A549 treated with CORT108297 at 1 μM for 4 hours (cell line): ENCODE data around the gene ITGA8. TPM values are rescaled to one million over a fixed set of nuclear protein-coding genes. Genes with fewer than 3 reads are reported as not detected.

Experiments
- total RNA-seq: library from RNA; stranded (reverse); fragments of 200-300 nt; extraction: Qiagen RNA extraction; gene quantifications from 5 replicates; pipeline ENCODE4 v1.2.3, GENCODE V29; 2022

The ITGA8 gene
- not detected in 5 replicates for total RNA-seq

GRCh38 chr10:15719899-15720634 lies at the start of gene ITGA8:
ITGA8 (minus strand) TSS chr10:15719922; CDS start chr10:15719771, 151 bp downstream.

Other genes starting within 250 kb of the ITGA8 start
- 13.0 to 15.0 TPM (median 14.0 TPM) in 5 replicates for gene MINDY3, start 140.6 kb upstream of the ITGA8 start, total RNA-seq